Trophoblast cell (in vitro differentiated cells and primary cell): ENCODE data around the gene ZGRF1.

Experiments
- DNase-seq, 2 donors: peaks; one replicate each; pipeline ENCODE4 v3.0.0-alpha.2; 2016
- H2AFZ ChIP-seq: 2 replicates; pipeline ENCODE4 v1.6.1; 2013; ENCODE audit warnings: low read length, moderate library complexity, mild to moderate bottlenecking; ENCODE audit not compliant: insufficient read depth, poor library complexity
- H2AK5ac ChIP-seq: 2 replicates; pipeline ENCODE4 v1.6.1; 2013; ENCODE audit warnings: mild to moderate bottlenecking, low read length
- H2BK120ac ChIP-seq: 2 replicates; pipeline ENCODE4 v1.6.1; 2013; ENCODE audit warnings: low read length, mild to moderate bottlenecking, moderate library complexity; ENCODE audit not compliant: insufficient read depth, poor library complexity
- H2BK12ac ChIP-seq: 2 replicates; pipeline ENCODE4 v1.6.1; 2013; ENCODE audit warnings: mild to moderate bottlenecking, low read length, moderate library complexity
- H2BK5ac ChIP-seq: 2 replicates; pipeline ENCODE4 v1.6.1; 2013; ENCODE audit warnings: low read length, low read depth, moderate library complexity, mild to moderate bottlenecking; ENCODE audit not compliant: poor library complexity
- H3K14ac ChIP-seq: 2 replicates; pipeline ENCODE4 v1.6.1; 2013; ENCODE audit warnings: mild to moderate bottlenecking, low read length
- H3K18ac ChIP-seq: 2 replicates; pipeline ENCODE4 v1.6.1; 2013; ENCODE audit warnings: mild to moderate bottlenecking, low read length
- H3K23ac ChIP-seq: 2 replicates; pipeline ENCODE4 v1.6.1; 2013; ENCODE audit warnings: low read length
- H3K27ac ChIP-seq: 2 replicates; pipeline ENCODE4 v1.5.1; 2013; ENCODE audit warnings: low read depth, mild to moderate bottlenecking, inconsistent platforms, low read length, moderate library complexity
- H3K27me3 ChIP-seq: 2 replicates; pipeline ENCODE4 v1.6.1; 2013; ENCODE audit warnings: inconsistent platforms, mild to moderate bottlenecking, low read length, moderate library complexity; ENCODE audit not compliant: insufficient read depth
- H3K36me3 ChIP-seq, 2 experiments: 1 replicate in 1 of 2; 2 replicates in 1 of 2; pipeline ENCODE4 v1.6.1; 2013; ENCODE audit warnings: low read length in 2 of 2, mild to moderate bottlenecking in 2 of 2, moderate library complexity in 1 of 2; ENCODE audit not compliant: insufficient read depth in 2 of 2, control insufficient read depth in 1 of 2
- H3K4ac ChIP-seq: 2 replicates; pipeline ENCODE4 v1.6.1; 2013; ENCODE audit warnings: low read depth, mild to moderate bottlenecking, low read length, moderate library complexity
- H3K4me1 ChIP-seq, 2 experiments: 1 replicate in 1 of 2; 2 replicates in 1 of 2; pipeline ENCODE4 v1.6.1; 2013; ENCODE audit warnings: low read length in 2 of 2, mild to moderate bottlenecking in 2 of 2, moderate library complexity in 1 of 2; ENCODE audit not compliant: insufficient read depth in 2 of 2, control insufficient read depth in 1 of 2
- H3K4me2 ChIP-seq: 2 replicates; pipeline ENCODE4 v1.6.1; 2013; ENCODE audit warnings: inconsistent platforms, mild to moderate bottlenecking, low read length, moderate library complexity
- H3K4me3 ChIP-seq: 2 replicates; pipeline ENCODE4 v1.5.1; 2013; ENCODE audit warnings: mild to moderate bottlenecking, low read depth, low read length, inconsistent platforms
- H3K79me1 ChIP-seq: one replicate; pipeline ENCODE4 v1.6.1; 2013; ENCODE audit warnings: low read length
- H3K79me2 ChIP-seq: 2 replicates; pipeline ENCODE4 v1.6.1; 2013; ENCODE audit warnings: low read length, mild to moderate bottlenecking; ENCODE audit not compliant: control insufficient read depth, insufficient read depth, poor library complexity
- H3K9ac ChIP-seq: 2 replicates; pipeline ENCODE4 v1.6.1; 2013; ENCODE audit warnings: mild to moderate bottlenecking, low read length
- H3K9me3 ChIP-seq: 2 replicates; pipeline ENCODE4 v1.6.1; 2013; ENCODE audit warnings: low read depth, mild to moderate bottlenecking, control low read depth, inconsistent platforms, low read length; ENCODE audit not compliant: insufficient read depth
- H4K12ac ChIP-seq: 2 replicates; pipeline ENCODE4 v1.6.1; 2013; ENCODE audit warnings: low read depth, mild to moderate bottlenecking, low read length, moderate library complexity
- H4K8ac ChIP-seq: 2 replicates; pipeline ENCODE4 v1.6.1; 2013; ENCODE audit warnings: low read depth, mild to moderate bottlenecking, low read length, moderate library complexity
- H4K91ac ChIP-seq: one replicate; pipeline ENCODE4 v1.6.1; 2013; ENCODE audit warnings: low read depth, mild to moderate bottlenecking, low read length, moderate library complexity
- WGBS: extraction: QIAGEN DNeasy Blood & Tissue Kit; methylation state at CpG from one replicate; pipeline ENCODE4 v1.1.7; 2013; ENCODE audit warnings: missing lambda C conversion rate; ENCODE audit not compliant: insufficient read length, insufficient coverage; ENCODE audit errors: extremely low coverage; 5-methylcytosine and 5-hydroxymethylcytosine counted together

Gene ZGRF1

DNA sequence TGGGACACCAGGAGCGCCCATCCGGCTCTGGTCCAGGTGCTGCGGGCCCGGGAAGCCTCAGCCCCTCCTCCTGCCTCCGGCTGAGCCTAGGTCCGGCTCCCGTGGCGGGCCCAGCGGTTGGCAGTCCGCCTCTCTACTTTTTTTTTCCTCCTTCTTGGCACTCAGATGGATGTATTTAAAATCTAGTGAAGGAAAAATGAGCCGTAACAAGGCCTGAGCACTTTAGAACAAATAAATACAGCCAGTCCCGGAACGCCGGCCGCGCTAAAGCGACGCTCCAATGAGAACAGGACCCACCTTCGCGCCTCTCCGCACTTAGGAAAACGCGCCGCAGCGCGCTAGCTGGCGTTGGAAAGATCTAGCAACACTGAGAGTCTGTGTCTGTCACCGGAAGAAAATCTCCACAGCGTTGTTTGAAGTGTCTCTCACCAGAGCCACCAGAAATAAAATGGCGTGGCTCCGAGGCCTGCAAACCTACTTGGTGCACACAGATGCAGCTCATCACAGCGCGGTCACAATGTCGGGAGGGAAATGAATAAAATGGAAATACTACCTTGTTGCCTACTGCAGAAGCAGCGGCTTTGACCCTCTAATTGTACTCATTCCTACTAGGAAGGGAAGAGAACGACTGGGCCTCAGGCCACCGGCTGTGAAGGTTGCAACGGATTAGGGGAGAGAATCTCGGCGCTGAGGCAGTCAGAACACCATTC, 125.5 kb downstream of the ZGRF1 start:
- H3K79me2 ChIP-seq: no peaks in the 10 kb centered on the region
- H3K9me3 ChIP-seq: peaks cover 4% of the 10 kb centered on the region
- no peak overlapping the region for H4K8ac ChIP-seq
- peaks cover 18 to 20% of the 10 kb centered on the region in 2 experiments for H3K4me1 ChIP-seq
- no peak overlapping the region for H3K4me3 ChIP-seq
- H3K27ac ChIP-seq: no peak overlapping the region
- no peak for DNase-seq
- no peak overlapping the region for H2BK120ac ChIP-seq
- H2BK12ac ChIP-seq: no peak overlapping the region
- H3K14ac ChIP-seq: no peak overlapping the region
- no peak overlapping the region for H4K91ac ChIP-seq
- H3K4ac ChIP-seq: no peak overlapping the region
- WGBS: no CpG with 5 or more reads among the region's 40 CpGs
- H3K36me3 ChIP-seq: no peaks in the 10 kb centered on the region
- H3K79me1 ChIP-seq: no peaks in the 10 kb centered on the region
- no peak overlapping the region for H3K23ac ChIP-seq
- no peak overlapping the region for H4K12ac ChIP-seq
- no peak overlapping the region for H3K18ac ChIP-seq
- H2BK5ac ChIP-seq: no peak overlapping the region
- no peak overlapping the region for H2AFZ ChIP-seq
- peaks cover 72% of the 10 kb centered on the region for H3K27me3 ChIP-seq
- no peak overlapping the region for H3K9ac ChIP-seq
- peak overlapping the region; percentile 36 for H3K4me2 ChIP-seq
- H2AK5ac ChIP-seq: no peak overlapping the region

DNA sequence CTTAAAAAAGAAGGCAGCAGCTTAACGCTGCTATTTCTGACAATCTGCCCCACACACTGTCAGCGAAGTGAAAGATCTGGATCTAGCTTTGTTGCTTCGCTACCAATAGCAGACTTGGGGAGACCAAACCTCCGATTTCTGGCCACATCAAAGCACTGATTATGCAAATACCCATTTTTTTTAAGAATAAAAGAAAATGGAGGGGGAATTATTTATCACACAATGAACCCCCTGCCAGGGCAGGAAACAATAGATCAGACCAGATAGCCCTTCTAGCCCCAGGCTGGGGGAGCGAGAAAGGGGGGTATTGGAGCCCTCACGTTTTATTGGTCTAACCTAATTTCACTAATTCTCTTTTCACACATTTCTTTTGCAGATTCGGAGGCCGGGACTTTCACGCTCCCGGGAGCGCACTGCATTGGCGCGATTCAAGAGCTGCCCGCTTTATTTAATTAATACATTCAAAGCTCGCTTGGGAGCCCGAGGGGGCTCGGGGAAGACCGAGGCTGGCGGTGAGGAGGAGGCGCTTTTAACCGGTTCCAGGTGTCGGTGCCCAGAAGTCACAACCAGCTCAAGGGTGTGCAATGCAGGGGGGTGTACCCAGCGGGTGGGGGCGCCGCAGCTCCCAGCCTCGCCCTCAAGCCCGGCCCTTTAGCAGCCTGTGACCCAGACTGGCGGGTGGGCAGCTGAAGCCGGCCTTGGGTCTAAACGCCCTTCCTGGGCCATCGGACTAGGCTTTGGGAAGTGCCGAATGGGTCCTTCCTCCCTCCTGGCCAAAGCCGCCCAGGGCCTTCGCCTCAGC, 126.2 kb downstream of the ZGRF1 start:
- Histone ChIP-seq H2BK120ac (no peak overlapping the region), H3K4ac (no peak overlapping the region), H2AK5ac (no peak overlapping the region), H4K8ac (no peak overlapping the region), H3K27ac (no peak overlapping the region), H4K12ac (no peak overlapping the region), H3K14ac (no peak overlapping the region), H3K27me3 (peaks cover 65% of the 10 kb centered on the region), H3K9me3 (peaks cover 2% of the 10 kb centered on the region), H3K4me1 (peaks cover 13 to 15% of the 10 kb centered on the region in 2 experiments), H2BK12ac (no peak overlapping the region), H3K18ac (no peak overlapping the region), H3K79me1 (no peaks in the 10 kb centered on the region), H3K9ac (no peak overlapping the region), H2AFZ (no peak overlapping the region), H2BK5ac (no peak overlapping the region), H3K79me2 (no peaks in the 10 kb centered on the region), H3K36me3 (no peaks in the 10 kb centered on the region), H3K23ac (no peak overlapping the region), H4K91ac (no peak overlapping the region), H3K4me2 (peak overlapping the region; percentile 36), H3K4me3 (no peak overlapping the region)
- no peak for DNase-seq
- no CpG with 5 or more reads among the region's 34 CpGs for WGBS

DNA sequence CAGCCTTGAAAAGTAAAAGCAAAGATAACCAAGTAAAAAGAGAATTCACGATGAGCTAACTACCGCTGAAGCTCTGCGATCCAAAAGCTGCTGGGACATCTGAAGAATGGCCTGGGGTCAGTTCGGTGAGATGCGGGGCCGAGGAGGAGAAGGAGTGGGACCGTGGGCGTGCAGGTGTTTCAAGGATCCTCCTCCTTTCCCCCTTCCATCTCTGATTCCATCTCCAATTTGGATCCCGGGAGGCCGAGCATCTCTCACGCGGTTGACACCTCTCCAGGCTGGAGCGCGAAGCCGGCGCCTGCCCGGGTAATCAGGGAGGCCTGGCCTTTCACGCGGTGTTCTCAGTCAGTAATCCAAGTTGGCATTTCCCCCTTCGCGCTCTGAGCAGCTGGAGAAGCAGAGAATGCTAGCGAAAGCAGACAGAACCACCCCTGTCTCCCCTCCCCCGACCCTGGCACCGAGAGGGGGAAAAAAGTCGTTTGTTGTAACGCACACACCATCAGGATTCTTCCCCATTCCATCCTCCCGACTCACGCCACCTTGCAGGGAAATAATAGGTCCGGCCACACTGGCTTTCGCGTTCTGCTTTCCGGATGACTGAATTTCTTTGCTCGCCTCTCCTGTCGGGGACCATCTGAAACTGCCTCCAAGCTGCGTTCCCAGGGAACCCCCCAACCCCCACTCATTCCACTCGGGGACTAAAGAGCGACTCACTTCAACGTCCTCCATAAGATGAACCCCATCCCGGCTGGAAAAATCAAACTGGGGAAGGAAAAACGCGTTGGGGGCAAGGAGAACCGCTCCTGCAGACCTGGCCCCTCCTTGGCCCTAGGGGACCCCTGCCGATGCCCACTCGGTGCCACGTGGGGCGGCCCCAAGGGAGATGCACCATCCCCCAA, 127.2 kb downstream of the ZGRF1 start:
- H3K23ac ChIP-seq: no peak overlapping the region
- no peak overlapping the region for H2BK12ac ChIP-seq
- no peaks in the 10 kb centered on the region for H3K79me2 ChIP-seq
- no peak overlapping the region for H3K18ac ChIP-seq
- H2BK5ac ChIP-seq: no peak overlapping the region
- no peaks in the 10 kb centered on the region for H3K36me3 ChIP-seq
- no peak overlapping the region for H3K4me3 ChIP-seq
- H4K12ac ChIP-seq: no peak overlapping the region
- WGBS: no CpG with 5 or more reads among the region's 46 CpGs
- no peak overlapping the region for H4K91ac ChIP-seq
- H2AFZ ChIP-seq: no peak overlapping the region
- H3K4ac ChIP-seq: no peak overlapping the region
- H3K4me1 ChIP-seq: peaks cover 4 to 9% of the 10 kb centered on the region in 2 experiments
- peaks cover under 1% of the 10 kb centered on the region for H3K9me3 ChIP-seq
- H3K79me1 ChIP-seq: no peaks in the 10 kb centered on the region
- no peak overlapping the region for H3K14ac ChIP-seq
- peaks cover 55% of the 10 kb centered on the region for H3K27me3 ChIP-seq
- no peak overlapping the region for H2BK120ac ChIP-seq
- H3K4me2 ChIP-seq: no peak overlapping the region
- DNase-seq: peak in 1 of 2 donors; percentile 27
- H3K27ac ChIP-seq: no peak overlapping the region
- no peak overlapping the region for H3K9ac ChIP-seq
- no peak overlapping the region for H4K8ac ChIP-seq
- no peak overlapping the region for H2AK5ac ChIP-seq

DNA sequence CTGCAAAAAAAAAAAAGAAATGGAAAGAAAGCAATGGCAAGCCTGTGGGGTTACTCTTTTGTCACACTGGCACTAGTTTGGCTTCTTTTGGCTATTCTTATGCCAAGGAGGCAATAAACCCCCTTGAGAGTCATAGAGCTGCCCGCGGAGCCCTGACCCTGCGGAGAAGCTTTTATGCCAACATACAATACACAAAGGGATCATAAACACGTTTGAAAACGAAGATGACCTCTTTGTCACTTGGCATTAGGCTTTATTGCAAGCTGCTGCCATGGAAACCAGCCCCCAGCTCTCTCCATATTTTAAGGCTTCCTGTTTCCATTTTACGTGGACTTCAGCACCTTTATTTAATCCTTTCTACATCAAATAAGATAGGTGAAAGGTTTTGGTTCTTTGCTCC, 128.4 kb downstream of the ZGRF1 start:
- Histone ChIP-seq H2BK120ac (no peak overlapping the region), H3K9me3 (no peaks in the 10 kb centered on the region), H2AFZ (no peak overlapping the region), H4K12ac (no peak overlapping the region), H3K9ac (no peak overlapping the region), H3K4ac (no peak overlapping the region), H3K27me3 (peaks cover 46% of the 10 kb centered on the region), H3K27ac (no peak overlapping the region), H3K23ac (no peak overlapping the region), H3K14ac (no peak overlapping the region), H3K4me1 (peaks cover 3 to 8% of the 10 kb centered on the region in 2 experiments), H4K8ac (no peak overlapping the region), H2AK5ac (no peak overlapping the region), H3K79me2 (no peaks in the 10 kb centered on the region), H3K4me2 (no peak overlapping the region), H4K91ac (no peak overlapping the region), H3K36me3 (no peaks in the 10 kb centered on the region), H3K4me3 (no peak overlapping the region), H3K18ac (no peak overlapping the region), H2BK5ac (no peak overlapping the region), H3K79me1 (no peaks in the 10 kb centered on the region), H2BK12ac (no peak overlapping the region)
- WGBS: no CpG with 5 or more reads among the region's 6 CpGs
- DNase-seq: no peak
